GM18951 (cell line): ENCODE measurements around the gene RSRP1.
A peak's percentile ranks its signal among the peaks of the same experiment; 100 is the strongest.
"Not testable (repeated sequence)": the region's sequence is repeated elsewhere in the genome, so short reads cannot be mapped to it uniquely, and the experiment has no call there.

Experiments used
- POLR2A ChIP-seq: IDR thresholded peaks from 4 replicates; pipeline ENCODE4 v1.6.1; 2011; ENCODE audit warnings: mild to moderate bottlenecking; ENCODE audit not compliant: insufficient read length, insufficient read depth; ENCODE audit errors: extremely low read depth
- in situ Hi-C: fragments of 300-500 bp; cut with MboI; formaldehyde crosslinking; loops from one replicate; pipeline ENCODE4 v1.12.0; 2022; ENCODE audit warnings: low sequenced_read_pairs, mixed read lengths, inconsistent platforms; ENCODE audit not compliant: unreplicated experiment

RSRP1 gene

DNA sequence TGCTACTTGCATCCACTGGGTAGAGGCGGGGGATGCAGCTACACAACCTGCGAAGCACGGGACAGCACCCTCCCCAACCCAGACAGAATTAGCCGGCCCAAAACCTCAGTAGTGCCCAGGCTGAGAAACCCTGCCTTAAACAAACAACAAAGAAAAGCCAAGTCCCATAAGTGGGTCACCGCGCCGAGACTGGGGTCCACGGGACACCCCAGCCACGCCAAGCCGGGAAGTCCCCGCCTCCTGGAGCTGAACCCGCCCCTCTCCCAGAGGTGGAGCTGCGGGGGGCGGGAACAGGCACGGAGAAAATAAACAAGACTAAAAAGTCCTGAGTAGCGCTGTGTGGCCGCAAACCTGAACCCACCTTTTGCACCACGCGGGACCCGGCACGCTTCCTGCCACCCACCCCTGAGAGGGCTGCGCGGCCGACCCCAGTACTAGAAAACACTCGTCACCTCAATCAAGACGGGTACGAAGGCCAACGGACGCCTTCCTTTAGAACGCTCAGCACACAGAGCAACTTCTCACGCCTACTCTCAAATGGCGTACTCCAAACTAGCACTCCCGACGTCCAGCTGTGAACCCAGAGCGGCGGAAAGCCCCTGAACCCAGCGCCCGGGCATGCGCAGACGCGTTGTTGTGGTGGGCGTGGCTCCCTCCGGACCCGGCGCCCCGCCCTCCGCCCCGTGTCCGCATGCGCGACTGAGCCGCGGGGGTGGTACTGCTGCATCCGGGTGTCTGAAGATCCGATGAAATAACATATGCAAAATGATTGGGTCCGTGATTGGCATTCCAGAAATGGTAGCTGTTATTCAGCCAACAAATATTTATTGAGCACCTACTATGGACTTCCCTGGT lies 20.3 kb upstream of the RSRP1 start:
- TF ChIP-seq POLR2A, result peak; percentile 54
- in situ Hi-C loops, result not testable (repeated sequence)

DNA sequence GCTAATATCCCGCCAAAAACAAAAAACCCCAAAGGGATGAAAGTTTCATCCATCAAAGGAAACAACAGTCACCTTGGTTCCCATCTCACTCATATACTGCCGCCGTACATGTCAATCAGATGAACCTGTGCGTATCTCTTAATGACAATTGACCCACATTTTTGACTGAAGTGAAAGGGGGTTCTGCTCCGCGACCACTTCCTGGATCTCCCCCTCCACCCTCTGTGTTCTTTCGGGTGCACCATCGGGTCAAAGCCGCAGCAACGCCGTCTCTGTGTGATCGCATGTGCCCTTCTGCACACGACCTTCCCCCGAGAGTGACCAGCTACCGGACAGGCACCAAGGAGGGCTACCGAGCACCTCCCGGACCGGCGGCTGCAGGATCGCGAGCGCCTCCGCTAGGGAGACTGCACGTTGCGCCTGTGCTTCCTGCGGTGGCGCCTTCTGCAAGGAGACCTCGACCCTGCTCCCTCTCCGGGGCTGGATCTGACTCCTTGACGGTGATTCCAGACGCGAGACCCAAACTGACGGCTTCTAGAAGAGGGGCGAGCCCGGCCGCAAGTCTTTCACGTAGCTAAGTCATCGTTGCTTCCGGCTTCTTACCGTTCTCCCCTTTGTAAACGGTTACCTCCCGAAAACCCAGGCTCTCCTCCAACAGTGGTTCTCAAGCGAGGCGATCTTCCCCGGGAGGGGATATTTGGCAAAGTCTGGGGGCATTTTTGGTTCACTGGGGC lies 19.5 kb upstream of the RSRP1 start:
- in situ Hi-C loops, result not testable (repeated sequence)

DNA sequence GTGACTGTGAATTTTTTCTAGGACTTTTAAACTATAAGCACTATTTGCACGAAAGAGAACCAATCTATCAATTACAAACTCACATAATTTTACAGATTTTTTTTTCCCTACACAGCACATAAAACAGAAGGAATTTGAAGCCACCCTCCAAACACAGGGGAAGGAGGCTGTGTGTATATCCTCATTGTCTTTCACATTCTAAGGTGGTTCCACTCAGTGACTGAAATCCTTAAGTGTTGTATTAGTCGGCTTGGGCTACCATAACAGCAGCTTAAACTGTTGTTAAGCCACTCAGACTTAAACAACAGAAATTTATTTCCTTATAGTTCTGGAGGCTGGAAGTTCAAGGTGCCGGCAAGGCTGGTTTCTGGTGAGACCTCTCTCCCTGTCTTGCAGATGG lies 13.1 kb upstream of the RSRP1 start:
- in situ Hi-C loops, result not testable (repeated sequence)

DNA sequence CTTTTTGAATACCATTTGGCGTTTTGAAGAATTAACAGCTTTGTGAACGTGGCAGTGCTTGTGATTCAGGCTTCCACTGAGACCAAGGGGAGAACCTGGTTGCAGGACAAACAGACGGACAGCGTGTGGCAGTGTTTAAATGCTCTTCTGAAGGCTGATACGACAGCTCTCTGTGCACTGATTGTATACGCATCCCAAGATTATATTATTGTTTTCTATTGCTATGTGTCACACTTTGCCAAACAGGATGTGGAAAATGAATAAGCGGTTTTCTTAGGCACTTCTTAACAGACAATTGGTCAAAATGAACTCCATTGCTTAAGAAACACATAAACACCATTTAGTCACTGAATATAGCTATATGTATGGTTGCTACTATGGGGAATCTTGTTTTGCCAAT lies 12.6 kb upstream of the RSRP1 start:
- in situ Hi-C loops, result not testable (repeated sequence)

DNA sequence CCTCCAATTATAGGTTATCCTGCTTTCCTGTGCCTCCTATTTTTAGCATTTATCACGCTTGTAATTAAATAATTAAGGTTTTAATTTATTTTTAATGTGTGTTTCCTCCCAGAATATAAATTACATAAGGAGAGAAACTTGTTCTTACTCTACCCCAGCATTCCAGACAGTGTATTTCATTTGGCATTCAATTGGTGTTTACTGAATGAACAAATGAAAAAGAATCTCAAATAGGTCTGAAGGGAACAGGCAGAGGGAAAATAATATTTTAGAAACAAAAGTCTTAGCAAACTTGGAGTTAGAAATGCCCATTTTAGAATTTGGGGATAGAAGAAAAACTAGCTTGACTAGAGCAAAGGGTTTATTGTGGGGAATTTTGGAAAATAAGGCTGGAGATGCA lies 9.9 kb upstream of the RSRP1 start:
- in situ Hi-C loops, result no loop called here
- no peak for TF ChIP-seq POLR2A

DNA sequence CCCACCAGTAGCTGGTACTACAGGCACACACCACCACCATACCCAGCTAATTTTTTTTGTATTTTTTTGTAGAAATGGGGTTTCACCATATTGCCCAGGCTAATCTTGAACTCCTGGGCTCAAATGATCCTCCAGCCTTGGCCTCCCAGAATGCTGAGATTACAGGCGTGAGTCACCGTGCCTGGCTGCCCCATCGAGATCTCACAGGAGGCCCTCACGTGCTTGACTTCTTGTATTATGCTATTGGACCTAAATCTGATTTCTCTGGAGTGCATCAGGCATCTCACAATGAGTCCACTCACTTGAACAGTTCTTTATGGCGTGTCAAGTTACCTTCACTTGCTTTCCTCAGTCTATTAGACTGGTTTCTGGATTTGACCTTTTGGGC lies 9.3 kb upstream of the RSRP1 start:
- no peak for TF ChIP-seq POLR2A
- in situ Hi-C loops, result no loop called here

DNA sequence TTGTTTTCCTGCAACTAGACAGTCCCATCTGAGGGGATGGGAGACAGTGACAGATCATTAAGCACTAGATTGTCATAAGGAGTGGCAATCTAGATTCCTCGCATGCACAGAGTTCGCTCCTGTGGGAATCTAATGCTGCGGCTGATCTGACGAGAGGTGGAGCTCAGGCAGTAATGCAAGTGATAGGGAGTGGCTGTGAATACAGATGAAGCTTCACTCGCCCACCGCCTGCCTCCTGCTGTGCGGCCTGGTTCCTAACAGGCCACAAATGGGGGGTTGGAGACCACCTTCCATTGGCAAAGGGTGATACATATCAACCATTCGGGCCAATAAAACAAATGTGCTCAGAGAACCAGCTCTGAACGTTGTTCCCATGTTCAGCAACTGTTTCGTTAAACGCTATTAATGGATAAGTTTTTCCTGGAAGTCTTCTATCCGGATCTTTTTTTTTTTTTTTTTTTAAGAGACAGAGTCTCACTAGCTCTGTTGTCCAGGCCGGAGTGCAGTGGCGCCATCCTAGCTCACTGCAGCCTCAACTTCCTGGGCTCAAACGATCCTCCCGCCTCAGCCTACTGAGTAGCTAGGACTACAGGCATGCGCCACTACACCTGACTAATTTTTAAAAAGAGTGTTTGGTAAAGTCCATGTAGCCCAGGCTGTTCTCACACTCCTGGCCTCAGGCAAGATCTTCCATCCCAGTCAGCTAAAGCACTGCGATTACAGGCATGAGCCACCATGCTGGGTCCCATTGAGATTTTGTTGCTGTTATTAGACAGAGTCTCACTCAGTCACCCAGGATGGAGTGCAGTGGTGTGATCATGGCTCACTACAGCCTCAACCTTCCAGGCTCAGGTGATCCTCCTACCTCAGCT lies 8.7 kb upstream of the RSRP1 start:
- in situ Hi-C loops, result no loop called here
- TF ChIP-seq POLR2A, result no peak

DNA sequence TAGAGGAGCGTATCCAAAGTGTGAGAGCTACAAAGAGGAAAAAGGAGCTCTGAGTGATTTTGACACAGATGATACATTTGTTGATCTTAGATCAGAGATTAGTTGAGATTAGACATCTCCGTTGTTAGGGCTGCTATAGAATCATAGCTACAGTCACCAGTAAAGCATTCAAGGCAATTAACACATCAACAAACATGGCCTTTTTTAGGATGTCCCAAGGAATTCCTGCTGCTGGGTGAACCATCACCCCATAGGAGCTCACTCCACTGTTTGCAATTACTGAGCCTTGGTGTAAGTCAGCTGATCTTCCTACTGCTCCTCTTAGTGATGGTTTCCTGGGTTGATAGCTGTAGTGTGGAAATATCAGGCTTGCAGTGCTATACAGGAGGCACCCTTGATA lies 6.7 kb upstream of the RSRP1 start:
- in situ Hi-C loops, result no loop called here
- no peak for TF ChIP-seq POLR2A

DNA sequence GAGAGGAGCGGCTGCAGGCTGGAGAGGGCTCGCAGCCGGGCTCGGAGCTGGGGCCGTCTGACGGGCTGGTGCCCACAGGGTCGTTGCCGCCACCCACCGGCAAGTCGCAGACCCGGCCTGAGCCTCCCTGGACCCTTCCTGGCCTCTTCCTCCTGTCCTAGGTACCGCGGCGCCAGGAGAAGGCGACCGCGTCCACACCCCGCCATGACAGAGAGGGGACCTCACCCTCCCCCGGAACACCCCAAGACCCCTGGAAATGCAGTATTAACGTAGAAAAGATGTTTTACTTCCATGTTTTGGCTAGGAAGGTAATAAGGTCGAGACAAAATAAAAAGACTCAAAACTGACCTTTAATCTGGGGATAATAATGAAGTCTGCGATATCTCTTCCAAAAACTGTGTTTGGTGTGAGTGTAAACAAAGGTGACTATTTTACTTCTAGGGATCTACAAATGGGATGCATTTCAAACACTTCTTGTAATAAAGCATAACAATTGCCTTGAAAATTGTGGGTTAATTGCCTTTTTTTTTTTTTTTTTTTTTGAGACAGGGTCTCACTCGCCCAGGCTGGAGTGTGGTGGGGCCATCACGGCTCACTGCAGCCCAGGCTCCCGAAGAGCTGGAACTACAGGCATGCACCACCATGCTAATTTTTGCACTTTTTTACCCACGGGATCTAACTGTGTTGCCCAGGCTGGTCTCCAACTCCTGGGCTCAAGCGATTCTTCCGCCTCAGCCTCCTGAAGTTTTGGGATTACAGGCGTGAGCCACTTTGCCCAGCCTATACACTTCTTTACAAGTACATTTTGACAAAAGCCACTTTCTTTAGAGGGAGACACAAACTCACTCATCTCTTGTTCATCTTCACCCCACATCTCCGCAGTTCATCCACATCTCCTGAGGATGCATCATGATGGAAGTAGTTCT lies 838 bp upstream of the RSRP1 start:
- in situ Hi-C loops, result no loop called here

DNA sequence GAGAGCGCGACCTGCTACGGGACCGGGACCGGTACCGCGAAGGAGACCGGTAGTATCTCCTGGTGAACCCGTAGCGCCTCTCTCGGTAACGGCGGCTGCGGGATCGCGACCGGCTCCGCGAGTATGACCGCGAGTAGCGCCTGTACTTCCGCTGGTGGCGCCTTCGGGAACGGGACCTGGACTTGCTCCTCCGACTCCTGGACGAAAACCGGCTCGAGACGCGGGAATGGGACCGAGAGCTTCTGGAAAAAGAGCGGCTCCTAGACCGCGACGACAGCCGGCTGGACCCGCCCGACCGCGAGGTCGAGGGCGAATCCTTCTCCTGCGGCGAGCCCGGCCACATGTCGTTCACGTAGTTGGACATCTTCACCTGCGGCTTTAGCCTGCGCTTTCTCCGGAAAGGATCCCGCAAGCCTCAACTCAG lies 642 bp downstream of the RSRP1 start:
- TF ChIP-seq POLR2A, result no peak
- in situ Hi-C loops, result no loop called here

More for the DNA sequence above, 838 bp upstream of the RSRP1 start:
- TF ChIP-seq POLR2A, result no peak

DNA sequence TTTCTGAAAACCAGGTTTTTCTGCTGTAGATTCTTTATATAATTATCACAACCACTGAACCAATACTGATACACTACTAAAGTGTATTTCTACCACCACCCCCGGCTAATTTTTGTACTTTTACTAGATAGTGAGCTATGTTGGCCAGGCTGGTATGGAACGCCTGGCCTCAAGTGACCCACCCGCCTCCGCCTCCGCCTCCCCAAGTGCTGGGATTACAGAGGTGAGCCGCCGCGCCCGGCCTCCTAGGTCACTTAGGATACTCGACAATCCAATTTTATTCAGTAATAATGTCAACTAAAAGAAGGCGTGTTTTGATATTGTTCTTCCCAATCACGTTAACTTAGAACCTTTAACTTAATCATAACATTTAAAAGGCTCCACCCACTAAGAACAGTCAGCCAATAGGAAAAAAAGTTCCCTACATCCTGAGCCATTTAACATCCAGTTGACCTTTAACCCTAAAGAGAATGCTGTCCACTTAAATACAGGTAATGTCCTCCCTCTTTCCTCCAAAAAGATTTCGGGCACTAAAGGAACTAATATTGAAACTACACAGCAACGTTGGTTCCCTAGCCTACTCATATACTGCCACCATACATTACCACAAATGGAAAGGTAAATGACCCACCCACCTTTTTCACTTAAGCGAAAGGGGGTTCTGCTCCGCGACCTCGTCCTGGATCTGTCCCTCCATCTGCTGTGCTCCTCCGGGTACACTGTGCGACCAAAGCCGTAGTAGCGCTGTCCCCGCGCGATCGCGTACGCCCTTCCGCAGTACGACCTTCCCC lies 1.2 kb downstream of the RSRP1 start:
- in situ Hi-C loops, result no loop called here
- TF ChIP-seq POLR2A, result no peak

DNA sequence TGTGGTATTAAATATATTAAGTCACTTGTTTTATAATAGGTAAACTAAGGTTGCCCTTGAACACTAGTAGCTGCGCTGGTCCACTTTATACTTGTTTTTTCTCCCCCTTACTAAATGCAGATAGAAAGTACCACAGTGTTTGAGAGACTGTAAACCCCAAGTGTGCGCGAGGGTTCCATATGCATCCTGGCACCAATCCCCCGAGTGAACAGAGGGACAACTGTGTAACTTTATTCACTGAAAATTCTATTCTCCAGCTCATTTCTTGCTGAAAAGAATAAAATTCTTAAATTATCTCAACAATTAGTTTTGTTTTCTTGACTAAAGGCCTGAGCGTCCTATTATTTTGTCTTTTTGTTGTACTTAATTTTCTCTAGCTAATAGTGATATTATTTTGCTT lies 1.9 kb downstream of the RSRP1 start:
- TF ChIP-seq POLR2A, result no peak
- in situ Hi-C loops, result no loop called here
